ENCODE data around the gene WDR77.

The WDR77 gene

GRCh38 chr1:111439461-111440351 is 9.3 kb downstream of the WDR77 start:
- TF ChIP-seq CTCF (conservative IDR thresholded peaks at IDR 0.05; ENCODE audit: control insufficient read depth, insufficient read depth, low read depth, low read length) = no peak
- no peak overlapping the region for H3K4me3 ChIP-seq (ENCODE audit: control insufficient read depth, low read depth, low read length)
- DNase-seq (ENCODE audit: low read depth) = no peak

- DNase-seq (ENCODE audit: low read depth) = peak; percentile 57
- no peak overlapping the region for H3K4me3 ChIP-seq (ENCODE audit: control insufficient read depth, low read depth, low read length)
- TF ChIP-seq CTCF (conservative IDR thresholded peaks at IDR 0.05; ENCODE audit: control insufficient read depth, insufficient read depth, low read depth, low read length) = no peak
These were observed 12.3 kb downstream of the WDR77 start for GRCh38 chr1:111436726-111437125.

- no peak overlapping the region for H3K4me3 ChIP-seq (ENCODE audit: control insufficient read depth, low read depth, low read length)
- TF ChIP-seq CTCF (conservative IDR thresholded peaks at IDR 0.05; ENCODE audit: control insufficient read depth, insufficient read depth, low read depth, low read length) = no peak
- no peak for DNase-seq (ENCODE audit: low read depth)
These were observed 24.8 kb downstream of the WDR77 start for GRCh38 chr1:111424281-111424680.

GRCh38 chr1:111422546-111423391 is 26.3 kb downstream of the WDR77 start:
- no peak overlapping the region for H3K4me3 ChIP-seq (ENCODE audit: control insufficient read depth, low read depth, low read length)
- DNase-seq (ENCODE audit: low read depth) = no peak
- TF ChIP-seq CTCF (conservative IDR thresholded peaks at IDR 0.05; ENCODE audit: control insufficient read depth, insufficient read depth, low read depth, low read length) = no peak

GRCh38 chr1:111420377-111420776 is 28.7 kb downstream of the WDR77 start:
- H3K4me3 ChIP-seq (ENCODE audit: control insufficient read depth, low read depth, low read length) = no peak overlapping the region
- TF ChIP-seq CTCF (conservative IDR thresholded peaks at IDR 0.05; ENCODE audit: control insufficient read depth, insufficient read depth, low read depth, low read length) = no peak
- no peak for DNase-seq (ENCODE audit: low read depth)

- no peak for DNase-seq (ENCODE audit: low read depth)
- no peak for TF ChIP-seq CTCF (conservative IDR thresholded peaks at IDR 0.05; ENCODE audit: control insufficient read depth, insufficient read depth, low read depth, low read length)
- no peak overlapping the region for H3K4me3 ChIP-seq (ENCODE audit: control insufficient read depth, low read depth, low read length)
These were observed 30.0 kb downstream of the WDR77 start for GRCh38 chr1:111419037-111419436.

Measured in fibroblast of mammary gland (primary cell).